Measurements from ENCODE around the gene BTBD7.
"Not testable (repeated sequence)": the region's sequence is repeated elsewhere in the genome, so short reads cannot be mapped to it uniquely, and the experiment has no call there.

Gene BTBD7

DNA sequence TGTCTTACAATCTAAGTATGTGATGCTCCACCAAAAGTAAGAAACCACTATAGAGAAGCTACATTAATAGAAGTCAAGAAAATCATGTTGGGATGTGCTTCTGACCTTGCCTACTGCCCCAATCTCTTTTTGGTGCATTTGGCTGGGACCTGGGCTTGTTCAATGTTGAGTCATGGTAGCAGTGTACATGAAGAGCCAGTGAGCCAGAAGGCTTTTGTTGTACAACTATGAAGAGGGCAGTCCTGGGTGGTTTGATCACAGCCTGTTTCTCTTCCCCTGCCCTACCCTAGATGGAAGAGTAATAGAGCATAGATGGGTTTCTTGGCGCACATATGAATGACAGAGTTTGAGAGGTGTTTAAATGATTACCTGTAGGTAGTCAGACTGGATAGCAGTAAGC, 69.4 kb downstream of the BTBD7 start:
- Mint-ChIP-seq H3K9me3 (no peaks in the 10 kb centered on the region), H3K4me1 (peaks cover 10% of the 10 kb centered on the region), H3K36me3 (peaks cover 32% of the 10 kb centered on the region), H3K27ac (no peak overlapping the region), H3K27me3 (no peaks in the 10 kb centered on the region), H3K4me3 (no peak overlapping the region)
- no peak for ATAC-seq

DNA sequence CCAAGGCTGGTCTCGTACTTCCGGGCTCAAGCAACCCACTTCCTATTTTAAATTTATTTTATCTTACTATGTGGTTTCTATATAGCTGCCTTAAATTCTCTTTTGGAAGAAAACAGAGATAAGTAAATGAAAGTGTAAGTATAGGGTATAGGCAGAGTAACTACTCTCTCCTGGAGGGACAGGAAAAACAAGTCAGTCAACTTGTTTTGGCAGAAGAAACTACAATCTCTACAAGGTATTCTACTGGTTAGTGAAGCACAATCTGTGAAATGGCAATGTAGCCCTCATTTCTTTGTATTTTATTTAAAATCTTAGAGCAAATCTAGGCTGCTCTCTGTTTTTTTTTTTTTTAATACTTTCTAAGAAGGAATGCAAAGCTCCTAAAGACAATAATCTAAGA, 70.4 kb downstream of the BTBD7 start:
- Mint-ChIP-seq H3K4me1 (peaks cover 2% of the 10 kb centered on the region), H3K9me3 (no peaks in the 10 kb centered on the region), H3K4me3 (no peak overlapping the region), H3K27me3 (no peaks in the 10 kb centered on the region), H3K27ac (no peak overlapping the region), H3K36me3 (peaks cover 34% of the 10 kb centered on the region)
- ATAC-seq = no peak

DNA sequence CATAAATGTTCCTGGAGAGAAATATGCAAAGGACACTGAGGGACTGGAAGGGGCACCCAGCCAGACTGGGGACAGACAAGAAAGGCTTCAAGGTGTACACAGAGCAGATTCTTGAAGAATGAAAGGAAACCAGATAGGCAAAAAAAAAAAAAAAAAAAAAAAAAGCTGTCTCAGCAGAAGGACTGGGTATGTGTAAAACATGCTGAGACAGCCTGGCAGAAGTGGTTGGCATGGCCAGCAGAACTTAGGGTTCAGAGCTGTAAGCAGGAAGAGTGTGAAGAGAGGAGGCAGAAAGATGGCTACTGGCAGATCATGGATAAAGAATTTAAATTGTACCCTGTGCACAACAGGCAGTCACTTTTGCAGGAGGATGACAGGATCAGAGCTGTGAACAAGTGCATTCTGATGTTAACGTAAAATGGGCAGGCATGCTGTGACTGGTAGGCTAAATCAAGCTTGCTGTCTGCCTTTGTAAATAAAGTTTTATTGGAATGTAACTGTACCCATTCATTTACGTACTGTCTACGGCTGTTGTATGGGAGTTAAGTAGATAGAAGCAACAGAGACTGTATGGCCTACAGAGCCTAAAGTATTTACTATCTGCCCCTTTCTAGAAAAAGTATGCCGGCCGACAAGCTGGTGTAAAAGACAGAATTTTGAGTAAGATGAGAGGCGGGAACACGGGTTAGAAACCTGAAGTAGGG, 83.6 kb downstream of the BTBD7 start:
- Mint-ChIP-seq H3K36me3 (peaks cover 28% of the 10 kb centered on the region), H3K9me3 (no peaks in the 10 kb centered on the region), H3K27me3 (no peaks in the 10 kb centered on the region), H3K4me3 (no peak overlapping the region), H3K27ac (peak overlapping the region; percentile 7), H3K4me1 (peaks cover 9% of the 10 kb centered on the region)
- no peak for ATAC-seq

DNA sequence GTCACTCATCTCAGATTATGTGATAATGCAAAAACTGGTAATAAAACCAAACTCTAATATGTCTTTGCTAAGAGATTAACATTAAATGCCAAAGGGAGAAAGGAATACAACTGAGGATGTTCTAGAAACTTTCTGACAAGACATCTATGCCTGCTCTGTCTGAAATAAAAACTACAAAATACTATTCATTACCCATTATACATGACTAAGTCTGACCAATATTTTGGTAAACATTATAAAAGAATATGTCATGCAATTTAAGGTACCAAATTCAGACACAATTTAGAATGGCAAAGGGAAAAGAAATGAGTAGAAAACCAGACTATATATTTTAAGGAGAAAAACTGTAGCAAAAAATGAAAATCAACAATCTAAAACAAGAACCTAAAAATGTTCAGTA, 86.3 kb downstream of the BTBD7 start:
- H3K4me1 Mint-ChIP-seq = peaks cover 9% of the 10 kb centered on the region
- H3K36me3 Mint-ChIP-seq = peaks cover 47% of the 10 kb centered on the region
- no peak overlapping the region for H3K4me3 Mint-ChIP-seq
- H3K9me3 Mint-ChIP-seq = no peaks in the 10 kb centered on the region
- no peaks in the 10 kb centered on the region for H3K27me3 Mint-ChIP-seq
- ATAC-seq = no peak
- H3K27ac Mint-ChIP-seq = no peak overlapping the region

DNA sequence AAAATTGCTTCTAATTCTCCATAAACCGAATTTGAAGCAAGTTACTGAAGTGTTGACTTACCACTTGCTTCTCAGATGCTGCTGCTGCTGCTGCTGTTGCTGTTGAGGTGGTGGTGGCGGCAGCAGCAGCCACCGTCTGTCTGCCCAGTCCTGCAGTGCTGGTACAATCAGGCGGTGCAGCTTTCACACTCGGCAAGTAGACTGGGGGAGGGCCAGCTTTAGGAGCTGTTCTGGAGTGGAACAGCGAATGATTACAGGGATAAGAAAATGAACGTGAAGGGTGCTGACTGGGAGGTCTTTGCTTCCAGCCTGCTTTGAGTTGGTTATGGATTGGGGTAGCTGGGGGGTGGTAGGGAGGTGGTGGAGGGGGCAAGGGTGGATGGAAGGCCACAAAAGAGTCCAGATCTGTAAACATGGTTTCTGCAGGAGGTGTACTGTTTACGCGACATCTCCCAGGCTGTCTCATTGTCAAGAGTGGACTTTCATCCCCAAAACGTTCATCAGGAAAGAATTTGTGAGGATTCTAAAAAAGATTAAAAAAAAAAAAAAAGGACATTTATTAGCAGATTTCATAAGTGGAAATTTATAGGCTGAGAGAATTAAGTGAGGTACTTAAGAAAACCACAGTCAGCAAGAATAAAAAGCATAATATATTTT, 86.9 kb downstream of the BTBD7 start:
- H3K4me1 Mint-ChIP-seq = peaks cover 9% of the 10 kb centered on the region
- H3K27me3 Mint-ChIP-seq = no peaks in the 10 kb centered on the region
- H3K27ac Mint-ChIP-seq = no peak overlapping the region
- H3K4me3 Mint-ChIP-seq = no peak overlapping the region
- H3K36me3 Mint-ChIP-seq = peaks cover 54% of the 10 kb centered on the region
- H3K9me3 Mint-ChIP-seq = no peaks in the 10 kb centered on the region
- no peak for ATAC-seq

DNA sequence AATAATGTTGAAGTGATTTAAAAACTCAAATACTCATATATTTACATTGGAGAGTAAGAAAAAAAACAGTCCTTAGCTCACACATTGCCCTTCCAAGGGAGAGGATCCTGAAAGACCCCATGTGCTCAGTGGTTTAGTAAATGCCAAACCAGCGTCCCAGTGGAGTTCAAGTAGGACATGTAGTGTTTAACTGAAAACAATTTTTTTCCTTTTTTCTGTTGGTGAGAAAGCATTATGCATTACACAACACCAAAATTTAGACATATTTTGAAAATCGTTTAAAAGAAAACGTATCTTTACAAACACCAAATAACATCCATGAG, 92.2 kb downstream of the BTBD7 start:
- Mint-ChIP-seq H3K36me3 (peaks cover 38% of the 10 kb centered on the region), H3K27ac (no peak overlapping the region), H3K4me3 (no peak overlapping the region)

DNA sequence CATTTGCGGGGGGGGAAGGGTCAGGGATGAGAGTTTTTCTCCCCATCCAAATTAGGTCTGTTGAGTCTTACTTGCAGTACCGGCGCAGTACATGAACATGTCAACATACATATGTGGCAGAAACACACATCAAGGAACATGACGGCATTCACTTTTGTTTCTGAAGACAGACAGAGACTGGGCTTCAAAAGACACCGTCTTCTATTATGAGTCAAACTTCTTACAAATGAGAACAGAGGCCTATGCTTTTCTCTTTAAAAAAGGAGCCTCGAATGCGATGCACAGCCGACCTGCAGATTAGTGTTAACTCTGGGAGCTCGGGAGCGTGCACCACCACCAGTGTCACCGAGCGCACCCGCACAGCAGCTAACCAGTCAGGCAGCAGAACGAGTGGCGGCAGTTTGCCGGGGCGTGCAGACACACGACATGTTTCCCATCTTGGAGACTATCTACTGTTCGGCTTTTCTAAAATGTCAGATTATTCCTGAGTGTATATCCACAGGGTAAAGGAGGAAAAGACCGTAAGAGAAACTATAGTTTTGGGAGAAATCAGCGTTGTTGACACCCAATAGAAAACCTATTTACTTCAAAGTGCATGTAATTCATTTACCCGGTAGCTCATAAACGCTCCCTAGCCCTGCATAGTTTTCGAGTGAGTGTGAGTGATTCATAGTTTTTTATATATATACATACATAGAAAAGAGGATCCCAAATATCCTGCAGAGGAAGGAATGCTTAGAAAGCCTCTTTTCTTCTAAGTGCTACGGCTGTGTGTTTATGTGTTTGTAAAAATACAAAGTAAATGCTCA, 92.8 kb downstream of the BTBD7 start:
- no peak for ATAC-seq
- no peak overlapping the region for H3K27ac Mint-ChIP-seq
- peaks cover 2% of the 10 kb centered on the region for H3K4me1 Mint-ChIP-seq
- H3K4me3 Mint-ChIP-seq = no peak overlapping the region
- peaks cover 32% of the 10 kb centered on the region for H3K36me3 Mint-ChIP-seq
- no peaks in the 10 kb centered on the region for H3K9me3 Mint-ChIP-seq
- H3K27me3 Mint-ChIP-seq = no peaks in the 10 kb centered on the region

More for the DNA sequence above, 92.2 kb downstream of the BTBD7 start:
- ATAC-seq = no peak
- H3K4me1 Mint-ChIP-seq = no peaks in the 10 kb centered on the region
- H3K9me3 Mint-ChIP-seq = no peaks in the 10 kb centered on the region
- no peaks in the 10 kb centered on the region for H3K27me3 Mint-ChIP-seq

DNA sequence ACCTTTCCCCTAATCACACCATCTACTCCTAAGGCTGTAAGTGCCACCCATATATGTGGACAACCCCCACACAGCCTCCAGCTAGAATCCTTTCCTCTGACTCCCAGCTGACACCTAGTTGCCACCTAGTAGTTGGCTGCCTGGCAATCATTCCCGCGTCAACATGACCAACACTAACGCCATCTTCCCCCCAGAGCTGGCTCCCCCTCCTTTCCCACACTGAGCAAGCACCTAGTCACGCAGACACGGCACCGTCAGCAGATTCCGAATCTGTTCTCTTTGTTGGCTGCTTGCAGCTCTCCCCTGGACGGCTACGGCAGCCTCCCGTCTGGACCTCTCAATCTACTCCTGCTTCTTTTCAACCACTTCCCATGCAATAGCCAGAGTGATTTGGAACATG, 98.0 kb downstream of the BTBD7 start:
- Mint-ChIP-seq H3K9me3 (no peaks in the 10 kb centered on the region), H3K4me1 (peaks cover 22% of the 10 kb centered on the region), H3K36me3 (peaks cover 5% of the 10 kb centered on the region), H3K27me3 (peaks cover 14% of the 10 kb centered on the region), H3K4me3 (no peak overlapping the region), H3K27ac (no peak overlapping the region)
- ATAC-seq = no peak

DNA sequence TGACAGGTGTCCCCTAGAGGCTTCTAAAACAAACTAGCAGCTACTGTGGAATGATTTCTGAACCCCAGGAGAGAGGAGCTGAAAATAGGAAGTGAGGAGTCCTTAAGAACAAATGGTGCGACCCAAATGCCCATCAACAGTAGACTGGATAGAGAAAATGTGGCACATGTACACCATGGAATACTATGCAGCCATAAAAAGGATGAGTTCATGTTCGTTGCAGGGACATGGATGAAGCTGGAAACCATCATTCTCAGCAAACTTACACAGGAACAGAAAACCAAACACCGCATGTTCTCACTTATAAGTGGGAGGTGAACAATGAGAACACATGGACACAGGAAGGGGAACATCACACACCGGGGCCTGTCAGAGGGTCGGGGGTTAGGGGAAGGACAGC, 99.8 kb downstream of the BTBD7 start:
- H3K27ac Mint-ChIP-seq, ATAC-seq, H3K4me3 Mint-ChIP-seq, H3K9me3 Mint-ChIP-seq: not testable (repeated sequence)
- peaks cover 15% of the 10 kb centered on the region for H3K27me3 Mint-ChIP-seq
- H3K36me3 Mint-ChIP-seq = peaks cover 22% of the 10 kb centered on the region
- H3K4me1 Mint-ChIP-seq = peaks cover 22% of the 10 kb centered on the region

DNA sequence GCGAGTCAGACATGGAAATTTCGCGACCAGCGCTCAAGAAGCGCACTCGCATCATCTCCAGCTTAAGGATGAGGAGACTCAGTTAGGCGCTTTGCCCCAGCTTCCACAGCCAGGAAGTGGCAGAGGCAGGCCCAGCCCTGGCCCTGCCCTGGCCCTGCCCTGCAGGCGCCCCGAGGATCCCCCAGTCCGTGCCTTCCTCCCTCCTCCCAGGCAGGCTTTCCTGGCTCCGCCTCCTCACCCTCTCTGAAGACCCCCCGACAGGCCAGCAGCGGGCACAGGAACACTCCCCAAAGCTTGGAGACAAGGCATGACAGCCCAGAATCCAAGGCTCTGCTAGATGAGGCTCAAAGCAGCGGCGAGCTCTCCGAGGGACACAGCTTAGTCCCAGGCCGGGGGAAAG, 100.7 kb downstream of the BTBD7 start:
- no peak overlapping the region for H3K27ac Mint-ChIP-seq

DNA sequence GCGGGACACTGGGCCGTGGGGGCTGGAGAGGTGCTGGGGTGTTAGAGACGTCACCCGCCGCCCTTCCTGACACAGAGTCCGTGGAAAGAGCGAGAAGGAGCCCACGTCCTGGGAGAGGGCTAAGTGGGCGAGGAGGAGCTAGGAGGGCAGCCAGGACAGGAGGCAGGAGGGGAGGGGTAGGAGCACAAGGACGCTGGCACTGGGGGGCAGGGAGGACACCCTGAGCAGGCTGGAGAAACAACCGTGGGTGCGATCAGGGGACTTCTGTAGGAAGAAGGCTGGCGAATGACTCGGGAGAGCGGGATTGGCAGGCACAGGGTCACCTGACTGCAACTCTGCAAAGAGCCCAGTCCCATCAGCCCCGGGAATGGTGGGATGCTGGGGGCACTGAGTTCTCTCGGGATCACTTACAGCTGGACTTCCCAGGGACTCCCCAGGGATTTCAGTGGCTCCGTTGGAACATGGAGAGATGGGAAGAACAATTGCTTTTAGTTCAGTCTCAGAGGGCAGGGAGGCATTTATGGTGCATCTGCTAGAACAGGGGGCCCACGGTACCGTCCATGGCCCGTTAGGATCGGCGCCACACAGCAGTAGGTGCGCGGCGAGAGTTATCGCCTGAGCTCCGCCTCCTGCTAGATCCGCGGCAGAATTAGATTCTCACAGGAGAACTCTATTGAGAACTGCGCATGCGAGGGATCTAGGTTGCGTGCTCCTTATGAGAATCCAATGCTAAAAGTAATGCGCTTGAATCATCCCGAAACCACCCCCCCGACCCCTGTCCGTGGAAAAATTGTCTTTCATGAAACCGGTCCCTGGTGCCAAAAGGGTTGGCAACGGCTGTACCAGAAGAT, 101.5 kb downstream of the BTBD7 start:
- Mint-ChIP-seq H3K9me3 (no peaks in the 10 kb centered on the region), H3K4me3 (peak overlapping the region; percentile 42), H3K27ac (no peak overlapping the region), H3K4me1 (peaks cover 22% of the 10 kb centered on the region), H3K36me3 (peaks cover 37% of the 10 kb centered on the region), H3K27me3 (peaks cover 15% of the 10 kb centered on the region)
- ATAC-seq = no peak

More for the DNA sequence above, 100.7 kb downstream of the BTBD7 start:
- Mint-ChIP-seq H3K27me3 (peaks cover 15% of the 10 kb centered on the region), H3K4me1 (peaks cover 22% of the 10 kb centered on the region), H3K9me3 (no peaks in the 10 kb centered on the region), H3K36me3 (peaks cover 32% of the 10 kb centered on the region), H3K4me3 (no peak overlapping the region)
- ATAC-seq = no peak

DNA sequence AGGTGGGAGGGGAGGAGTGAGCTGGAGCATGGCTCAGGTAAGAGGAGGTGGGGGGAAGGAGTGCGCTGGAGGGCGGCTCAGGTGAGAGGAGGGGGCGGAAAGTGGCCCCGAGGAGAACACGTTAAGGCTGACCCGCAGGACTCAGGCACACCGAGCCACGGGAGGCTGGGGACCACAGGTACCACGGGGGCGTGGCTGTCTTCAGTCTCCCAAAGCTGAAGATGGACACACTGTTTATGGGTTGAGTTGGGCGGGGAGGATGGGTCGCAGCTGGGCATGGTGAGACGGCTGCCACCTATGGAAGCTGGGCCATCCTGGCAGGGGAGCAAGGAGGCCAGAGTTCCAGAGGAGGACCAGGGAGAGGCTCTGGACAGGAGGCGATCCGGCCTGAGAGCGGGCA, 102.3 kb downstream of the BTBD7 start:
- H3K4me1 Mint-ChIP-seq = peaks cover 22% of the 10 kb centered on the region
- H3K9me3 Mint-ChIP-seq = no peaks in the 10 kb centered on the region
- peaks cover 15% of the 10 kb centered on the region for H3K27me3 Mint-ChIP-seq
- peaks cover 46% of the 10 kb centered on the region for H3K36me3 Mint-ChIP-seq
- peak overlapping the region; percentile 42 for H3K4me3 Mint-ChIP-seq
- no peak for ATAC-seq
- no peak overlapping the region for H3K27ac Mint-ChIP-seq

DNA sequence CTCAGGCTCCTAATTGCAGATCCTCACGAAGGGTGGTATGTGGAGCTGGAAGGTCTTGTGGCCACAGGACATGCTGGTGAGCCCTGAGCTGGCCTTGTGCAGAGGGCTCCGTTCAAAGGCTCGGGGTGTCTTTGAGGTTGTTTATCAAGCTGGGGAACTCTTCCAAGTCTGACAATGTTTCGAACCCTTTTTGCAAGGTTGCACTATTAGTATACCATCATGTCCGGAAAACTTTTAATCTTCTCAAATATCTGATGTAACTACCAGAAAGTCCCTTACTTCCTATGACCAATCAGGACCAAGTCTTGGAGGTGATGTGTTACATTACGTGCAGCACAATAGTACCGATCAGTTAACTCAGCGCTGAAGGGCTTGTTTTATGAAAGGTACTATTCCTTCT, 104.3 kb downstream of the BTBD7 start:
- no peak for ATAC-seq

DNA sequence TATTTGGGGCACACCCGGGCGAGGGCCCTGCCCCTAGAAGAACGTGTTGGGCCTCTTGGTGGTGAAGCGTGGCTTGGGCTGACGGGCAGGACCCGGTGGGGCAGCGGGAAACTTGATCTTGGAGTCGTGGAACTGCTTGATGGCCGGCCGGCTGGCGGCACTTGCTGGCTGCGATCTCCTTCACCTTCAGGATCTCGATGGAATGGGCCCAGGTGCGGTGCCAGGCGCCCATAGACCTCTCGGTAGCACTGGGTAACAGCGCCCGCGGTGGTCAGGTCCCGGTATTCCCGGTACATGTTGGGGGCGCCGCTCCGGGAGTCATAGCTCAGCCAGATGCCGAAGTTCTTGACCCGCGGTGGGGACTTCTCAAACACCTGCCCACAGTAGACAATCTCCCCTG, 109.3 kb downstream of the BTBD7 start:
- Mint-ChIP-seq H3K36me3 (peaks cover 61% of the 10 kb centered on the region), H3K27ac (no peak overlapping the region), H3K9me3 (no peaks in the 10 kb centered on the region), H3K27me3 (no peaks in the 10 kb centered on the region), H3K4me3 (no peak overlapping the region), H3K4me1 (no peaks in the 10 kb centered on the region)
- ATAC-seq = no peak

More for the DNA sequence above, 104.3 kb downstream of the BTBD7 start:
- no peak overlapping the region for H3K4me3 Mint-ChIP-seq
- H3K9me3 Mint-ChIP-seq = no peaks in the 10 kb centered on the region
- H3K36me3 Mint-ChIP-seq = peaks cover 59% of the 10 kb centered on the region
- H3K27ac Mint-ChIP-seq = no peak overlapping the region
- peaks cover 13% of the 10 kb centered on the region for H3K4me1 Mint-ChIP-seq
- H3K27me3 Mint-ChIP-seq = peaks cover 15% of the 10 kb centered on the region

DNA sequence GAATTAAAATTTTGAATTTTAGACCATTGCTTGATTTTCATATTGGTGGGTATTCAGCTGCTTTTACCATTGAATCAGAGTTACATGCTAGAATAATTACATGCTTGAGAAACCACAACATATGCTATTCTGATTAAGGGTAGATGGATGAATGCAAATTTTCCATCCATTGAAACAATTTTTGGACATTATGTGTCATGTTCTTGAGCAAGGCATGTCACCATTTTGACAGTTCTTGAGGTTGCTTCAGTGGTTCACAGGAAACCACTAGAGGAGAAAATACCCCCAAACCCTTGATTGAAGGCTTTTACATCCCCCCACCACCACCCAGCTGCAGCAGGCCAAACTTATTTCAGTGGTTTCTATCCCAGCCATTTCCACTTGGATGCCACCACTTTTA, 112.3 kb downstream of the BTBD7 start:
- Mint-ChIP-seq H3K27ac (no peak overlapping the region), H3K4me1 (no peaks in the 10 kb centered on the region), H3K27me3 (no peaks in the 10 kb centered on the region), H3K36me3 (peaks cover 48% of the 10 kb centered on the region), H3K9me3 (no peaks in the 10 kb centered on the region), H3K4me3 (no peak overlapping the region)
- no peak for ATAC-seq
